GM19438 (cell line): ENCODE results near the gene HEXIM2.

Experiments
- ATAC-seq: cut with Tn5 transposase; IDR thresholded peaks from one replicate; pipeline ENCODE4 v1.9.1; 2021; ENCODE audit warnings: low read depth; ENCODE audit not compliant: unreplicated experiment

The HEXIM2 gene

DNA sequence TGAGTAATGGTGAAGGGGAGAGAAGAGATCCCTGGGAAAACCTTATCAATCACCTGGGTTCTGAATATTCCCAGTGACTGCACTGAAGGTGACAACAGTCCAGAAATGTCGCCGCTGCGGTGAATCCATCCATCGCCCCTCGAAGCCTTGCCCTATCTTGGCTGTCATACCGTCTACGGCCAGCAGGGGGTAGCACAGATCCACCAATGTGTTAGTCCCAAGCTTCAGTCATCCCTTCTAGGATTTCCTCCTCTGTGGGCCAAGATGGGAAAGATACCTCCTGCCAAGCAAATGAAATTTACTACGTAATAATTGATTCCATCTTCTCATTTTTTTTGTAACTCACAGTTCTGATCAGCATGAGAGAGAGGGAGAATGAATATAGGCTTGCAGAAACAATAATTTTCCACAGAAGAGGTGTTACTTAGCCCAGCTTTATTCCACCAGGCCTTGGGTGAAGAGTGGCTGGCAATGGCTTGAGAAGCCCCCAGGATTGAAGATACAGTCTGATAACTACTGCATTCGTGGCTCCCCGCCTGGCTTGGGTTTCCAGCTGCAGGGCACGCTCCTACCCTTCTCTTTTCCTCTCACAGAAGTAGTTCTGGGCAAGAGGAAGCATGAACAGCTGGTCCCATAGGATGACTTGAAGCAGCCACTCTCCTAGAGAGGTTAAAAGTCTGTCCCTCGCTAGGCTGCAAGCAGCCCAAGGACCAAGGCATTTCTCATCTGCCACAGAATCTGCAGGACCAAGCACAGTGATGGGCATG, 57.4 kb downstream of the HEXIM2 start:
- no peak for ATAC-seq
